ENCODE measurements around the gene NSD1.
"Not testable (repeated sequence)": the region's sequence is repeated elsewhere in the genome, so short reads cannot be mapped to it uniquely, and the experiment has no call there.

The NSD1 gene

DNA sequence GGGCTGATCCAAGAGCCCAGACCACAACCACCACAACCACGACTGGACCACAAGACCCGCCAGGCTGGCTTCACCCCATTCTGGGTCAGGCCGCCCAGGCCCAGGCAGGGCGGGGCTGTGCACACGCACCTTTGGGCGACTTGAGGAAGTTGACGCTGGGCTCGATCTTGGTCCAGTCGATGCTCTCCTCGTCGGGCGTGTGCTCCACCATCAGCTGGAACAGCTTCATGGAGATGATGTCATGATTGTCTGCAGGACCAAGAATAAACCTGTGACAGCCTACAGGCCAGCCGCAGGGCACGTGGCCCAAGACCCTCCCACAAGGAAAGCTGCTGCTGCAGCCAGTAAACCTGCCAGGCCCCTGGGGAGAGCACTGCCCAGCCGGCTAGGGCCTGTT, 200.6 kb downstream of the NSD1 start:
- DNase-seq, result no peak

DNA sequence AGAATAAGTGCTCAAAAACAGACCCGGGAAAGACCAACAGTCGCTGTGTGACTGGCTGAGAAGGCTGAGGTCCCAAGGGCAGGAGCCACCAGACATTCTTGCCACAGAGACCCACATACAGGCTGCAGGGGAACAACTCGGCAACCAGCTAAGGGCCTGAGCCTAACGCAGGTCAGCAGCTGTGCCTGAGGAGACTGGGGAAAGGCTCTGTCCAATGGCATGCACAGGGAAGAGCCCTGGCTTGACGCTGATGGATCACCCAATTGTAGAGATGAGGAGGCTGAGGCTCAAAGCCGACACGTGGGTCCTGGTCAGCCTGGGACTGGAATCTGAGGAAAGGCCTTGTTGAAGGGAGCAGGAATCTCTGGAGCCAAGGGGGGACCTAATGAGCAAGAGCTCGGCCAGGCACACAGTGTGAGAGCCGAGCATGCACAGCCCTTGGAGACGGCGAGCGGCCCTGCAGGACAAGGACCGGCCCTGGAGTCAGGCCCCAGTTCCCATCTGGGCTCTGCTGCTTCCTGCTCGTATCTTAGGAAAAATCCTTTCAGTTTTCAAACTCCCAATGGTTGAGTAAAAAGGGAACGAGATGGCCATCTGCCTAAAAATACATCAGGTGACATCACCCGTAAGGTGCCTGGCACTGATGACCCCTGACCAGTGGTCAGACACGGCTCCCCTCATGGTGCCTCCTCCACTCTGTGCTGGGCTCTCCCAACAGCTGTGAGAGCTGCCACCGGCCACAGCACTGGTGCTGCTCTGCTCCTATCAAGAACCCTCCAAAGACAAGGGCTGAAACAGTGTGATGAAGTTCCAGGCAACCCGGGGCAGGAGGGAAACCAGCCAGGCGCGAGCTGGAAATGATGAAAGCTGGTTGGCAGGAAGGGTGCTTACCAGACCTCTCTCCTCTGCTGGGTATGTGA, 201.5 kb downstream of the NSD1 start:
- no peak for DNase-seq

DNA sequence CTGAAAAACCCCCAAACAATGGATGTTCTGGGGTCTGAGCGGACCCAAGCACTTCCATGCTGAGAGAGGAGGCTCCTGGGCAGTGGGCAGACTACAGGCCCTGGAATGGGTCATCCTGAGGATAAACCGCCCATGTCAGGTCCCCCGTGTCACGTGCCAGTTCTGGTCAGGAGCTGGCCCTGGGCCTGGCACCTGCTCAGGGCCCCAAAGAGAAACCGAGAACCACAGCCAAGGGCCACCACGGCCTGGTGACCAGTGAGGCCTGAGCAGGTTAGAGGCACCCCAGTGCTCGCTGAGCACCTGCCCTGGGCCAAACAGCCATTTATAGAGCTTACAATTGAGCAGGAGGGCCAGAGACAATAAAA, 202.1 kb downstream of the NSD1 start:
- no peak for DNase-seq

DNA sequence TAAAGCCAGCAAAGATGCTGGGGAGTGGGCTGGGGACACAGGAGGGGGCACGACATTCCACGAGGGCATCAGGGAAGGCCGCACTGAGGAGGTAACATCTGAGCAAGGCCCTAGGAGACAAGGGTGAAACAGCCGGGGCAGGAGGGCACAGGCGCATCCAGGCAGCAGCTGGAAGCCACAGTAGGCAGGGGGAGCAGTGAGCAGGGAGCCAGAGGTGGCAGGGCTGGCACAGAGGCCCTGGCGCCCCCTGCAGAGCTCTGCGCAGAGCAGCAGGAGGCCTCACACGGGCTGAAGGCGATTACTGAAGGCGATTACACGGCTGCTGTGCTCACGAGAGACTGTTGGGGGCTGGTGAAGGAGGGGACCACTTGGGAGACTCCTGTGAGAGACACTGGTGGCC, 202.5 kb downstream of the NSD1 start:
- DNase-seq, result no peak

DNA sequence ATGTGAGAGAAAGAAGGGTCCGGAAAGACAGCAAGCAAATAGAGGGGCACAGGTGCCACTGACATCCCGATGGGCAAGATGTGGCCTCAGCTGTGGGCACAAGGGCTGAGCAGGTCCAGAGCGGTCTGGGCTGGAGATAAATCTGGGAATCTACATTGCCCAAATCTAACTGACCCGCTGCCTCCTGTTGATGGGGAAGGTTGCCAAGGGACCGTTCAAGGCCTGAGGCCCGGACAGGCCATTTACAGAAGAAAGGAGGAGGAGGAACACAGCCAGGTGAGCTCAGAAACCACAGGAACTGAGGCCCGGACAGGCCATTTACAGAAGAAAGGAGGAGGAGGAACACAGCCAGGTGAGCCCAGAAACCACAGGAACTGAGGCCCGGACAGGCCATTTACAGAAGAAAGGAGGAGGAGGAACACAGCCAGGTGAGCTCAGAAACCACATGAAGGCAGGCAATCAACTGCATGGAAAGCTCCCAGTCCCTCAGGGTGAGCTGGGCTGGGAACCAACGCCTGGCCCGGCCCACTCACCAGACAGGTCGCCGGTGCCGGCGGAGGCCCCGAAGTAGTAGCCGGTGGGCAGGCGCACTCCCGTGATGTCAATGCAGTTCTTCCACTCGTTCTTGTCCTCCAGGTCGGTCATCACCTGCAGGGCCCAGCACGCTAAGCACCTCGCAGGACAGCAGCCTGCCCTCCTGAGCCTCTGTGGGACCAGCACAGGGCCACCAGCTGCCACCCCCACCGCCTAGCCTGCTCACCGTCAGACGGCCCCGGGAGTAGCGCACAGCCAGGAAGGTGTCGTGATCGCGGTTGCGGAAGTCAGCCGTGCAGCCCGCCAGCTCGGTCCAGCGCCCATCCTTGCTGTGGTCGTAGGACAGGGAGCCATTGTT, 203.3 kb downstream of the NSD1 start:
- DNase-seq, result no peak

DNA sequence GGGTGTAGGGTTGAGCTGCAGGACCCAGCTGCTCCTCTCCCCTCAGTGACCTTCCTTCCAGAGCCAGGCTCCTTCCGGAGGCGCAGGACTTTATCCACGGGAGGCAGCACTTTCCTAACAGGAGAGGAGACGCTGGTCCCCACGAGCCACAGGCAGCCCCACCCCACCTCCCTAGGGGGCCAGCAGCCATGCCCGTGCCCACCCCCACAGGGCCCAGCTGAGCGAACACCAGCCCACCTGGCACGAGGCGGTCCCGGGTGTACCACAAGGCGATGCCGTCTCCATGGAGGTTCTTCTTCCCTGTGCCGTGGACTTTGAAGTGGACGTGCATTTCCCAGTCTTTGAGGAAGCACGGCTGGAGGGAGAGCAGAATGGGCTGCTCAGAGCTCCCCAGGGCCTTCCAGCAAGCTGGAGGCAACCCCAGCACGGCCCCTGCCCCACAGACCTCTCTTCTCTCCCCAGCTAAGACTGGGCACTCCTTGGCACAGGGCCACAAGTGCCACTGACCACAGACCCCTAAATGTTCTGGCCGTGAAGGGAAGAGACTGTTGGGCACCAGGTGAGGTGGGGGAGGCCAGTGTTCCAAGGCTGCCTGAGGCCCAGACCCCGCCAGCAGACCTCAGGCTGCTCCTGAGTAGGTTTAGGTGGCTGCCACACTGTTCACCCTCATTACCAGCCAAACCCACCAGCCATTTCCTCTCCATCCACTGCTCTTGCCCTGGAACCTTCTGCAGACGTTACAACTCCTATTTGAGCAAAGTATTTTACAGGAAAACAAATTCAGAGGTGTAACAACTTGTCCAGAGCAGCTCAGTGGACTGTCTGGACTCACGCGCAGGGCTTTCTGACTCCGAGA, 204.9 kb downstream of the NSD1 start:
- no peak for DNase-seq

DNA sequence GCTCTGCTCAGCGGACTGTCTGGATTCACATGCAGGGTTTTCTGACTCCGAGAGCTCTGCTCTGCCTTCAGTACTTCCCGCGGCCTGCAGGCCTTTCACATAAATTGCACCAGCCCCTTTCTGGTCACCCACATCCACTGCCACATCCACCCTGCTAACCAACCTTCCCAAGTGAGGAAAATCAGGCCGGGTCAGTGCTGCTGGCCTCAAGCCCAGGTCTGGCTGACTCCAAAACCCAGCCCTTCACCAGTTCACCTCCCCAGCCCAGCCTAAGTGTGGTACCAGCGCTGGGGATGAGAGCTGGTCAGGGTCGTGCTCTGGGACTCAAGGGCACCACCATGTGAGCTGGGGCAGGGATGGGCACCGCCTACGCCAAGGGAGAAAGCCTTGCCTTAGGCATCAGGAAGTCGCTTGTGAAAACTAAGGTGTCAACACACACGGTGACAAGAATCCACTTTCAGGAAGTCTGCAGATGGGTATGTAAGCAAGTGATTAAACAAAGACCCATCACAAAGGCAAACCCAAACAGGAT, 205.6 kb downstream of the NSD1 start:
- no peak for DNase-seq

DNA sequence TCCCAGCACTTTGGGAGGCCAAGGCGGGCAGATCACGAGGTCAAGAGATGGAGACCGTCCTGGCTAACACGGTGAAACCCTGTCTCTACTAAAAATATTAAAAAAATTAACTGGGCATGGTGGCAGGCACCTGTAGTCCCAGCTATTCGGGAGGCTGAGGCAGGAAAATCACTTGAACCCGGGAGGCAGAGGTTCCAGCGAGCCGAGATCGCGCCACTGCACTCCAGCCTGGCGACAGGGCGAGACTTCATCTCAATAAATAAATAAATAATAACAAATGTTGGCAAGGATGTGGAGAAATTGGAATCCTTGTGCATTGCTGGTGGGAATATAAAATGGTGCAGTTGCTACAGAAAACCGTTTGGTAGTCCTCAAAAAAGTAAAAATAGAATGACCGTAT, 209.4 kb downstream of the NSD1 start:
- not testable (repeated sequence) for DNase-seq

DNA sequence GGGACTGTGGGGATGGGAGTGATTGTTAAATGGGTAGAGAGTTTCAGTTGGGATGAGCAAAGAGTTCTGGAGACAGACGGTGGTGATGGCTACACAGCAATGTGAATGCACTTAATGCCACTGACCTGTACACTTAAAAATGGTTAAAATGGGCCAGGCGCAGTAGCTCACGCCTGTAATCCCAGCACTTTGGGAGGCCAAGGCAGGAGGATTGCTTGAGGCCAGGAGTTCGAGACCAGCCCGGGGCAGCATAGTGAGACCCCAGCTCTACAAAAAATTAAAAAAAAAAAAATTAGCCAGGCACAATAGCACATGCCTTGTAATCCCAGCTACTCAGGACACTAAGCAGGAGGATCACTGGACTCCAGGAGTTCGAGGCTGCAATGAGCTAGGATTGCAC, 210.2 kb downstream of the NSD1 start:
- no peak for DNase-seq

DNA sequence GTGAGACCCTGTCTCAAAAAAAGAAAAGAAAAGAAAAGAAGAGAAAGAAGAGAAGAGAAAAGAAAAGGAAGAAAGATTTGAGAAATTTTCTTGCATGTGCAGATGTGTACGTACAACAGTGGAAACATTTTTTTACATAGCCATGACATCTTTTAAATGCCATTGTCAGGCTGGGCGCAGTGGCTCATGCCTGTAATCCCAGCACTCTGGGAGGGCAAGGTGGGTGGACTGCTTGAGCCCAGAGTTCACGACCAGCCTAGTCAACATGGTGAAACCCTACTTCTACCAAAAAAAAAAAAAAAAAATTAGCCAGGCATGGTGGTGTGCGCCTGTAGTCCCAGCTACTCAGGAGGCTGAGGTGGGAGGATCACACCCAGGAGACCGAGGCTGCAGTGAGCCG, 211.3 kb downstream of the NSD1 start:
- no peak for DNase-seq

DNA sequence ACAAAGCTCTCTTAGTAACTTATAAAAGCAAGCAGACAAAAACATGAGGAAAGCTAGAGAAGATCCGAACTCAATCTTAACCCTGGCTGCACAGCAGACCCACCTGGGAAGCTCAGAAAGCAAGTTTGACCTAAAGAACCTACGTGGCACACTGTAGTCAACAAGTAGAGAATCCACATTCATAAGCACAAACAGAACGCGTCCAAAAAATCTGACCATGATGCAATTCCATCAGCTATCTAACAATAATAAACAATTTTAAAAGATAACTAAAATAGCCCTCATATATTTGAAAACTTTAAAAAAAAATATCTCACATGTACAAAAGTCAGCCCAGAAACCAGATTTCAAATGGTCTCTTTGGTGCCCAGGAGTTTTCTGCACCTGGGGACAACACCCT, 213.2 kb downstream of the NSD1 start:
- no peak for DNase-seq

DNA sequence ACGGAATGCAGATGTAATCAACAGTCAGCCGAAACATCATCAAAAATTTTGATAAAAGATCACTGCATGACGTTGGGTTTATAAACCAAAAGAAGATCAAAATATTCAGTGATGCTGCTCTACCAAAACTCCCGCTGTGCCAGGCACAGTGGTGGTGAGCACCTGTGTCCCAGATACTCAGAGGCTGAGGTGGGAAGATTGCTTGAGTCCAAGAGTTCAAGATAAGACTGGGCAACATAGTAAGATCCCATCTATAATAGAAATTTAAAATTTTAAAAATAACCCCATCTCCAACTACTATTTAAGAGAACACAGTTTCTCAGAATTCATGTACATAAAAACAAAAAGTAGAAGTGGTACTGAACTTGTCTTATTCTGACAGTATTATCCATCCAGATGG, 214.1 kb downstream of the NSD1 start:
- DNase-seq, result no peak

DNA sequence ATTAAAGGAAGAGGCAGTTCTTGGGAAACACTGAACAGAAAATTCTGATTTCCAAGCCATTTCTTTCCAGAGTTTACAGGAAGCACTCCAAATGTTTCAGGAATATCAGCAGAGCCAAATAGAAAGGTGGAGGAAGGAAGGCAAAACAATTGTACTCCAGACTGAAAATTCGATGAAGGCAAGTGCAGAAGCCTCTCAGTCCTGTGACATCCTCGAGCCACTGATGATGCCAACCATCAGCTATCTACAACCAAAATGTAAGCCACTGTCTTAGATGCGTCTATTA, 215.7 kb downstream of the NSD1 start:
- DNase-seq, result no peak

DNA sequence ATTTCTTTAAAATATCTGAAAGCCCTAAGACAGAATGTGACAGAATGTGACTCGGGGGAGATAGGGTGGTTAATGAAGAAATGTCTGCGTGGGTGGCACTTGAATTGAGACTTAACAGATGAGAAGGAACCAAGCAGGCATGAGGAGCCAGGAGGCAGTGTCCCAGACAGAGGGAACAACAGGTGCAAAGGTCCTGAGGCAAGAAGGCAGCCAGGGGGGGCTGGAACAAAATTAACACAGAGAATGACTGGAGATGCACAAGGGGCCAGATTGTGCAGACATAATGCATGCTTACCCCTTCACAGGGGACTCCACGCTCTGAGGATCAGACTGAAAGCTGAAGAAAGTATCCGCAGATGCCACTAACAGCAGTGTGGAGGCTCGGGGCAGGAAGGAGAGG, 216.2 kb downstream of the NSD1 start:
- DNase-seq, result no peak

Data from activated CD4-positive, alpha-beta T cell treated with anti-CD3 and anti-CD28 coated beads, Interleukin-2, amount 50 U/mL, for 1 hour (primary cell).